Body of pancreas (tissue), 4 donors: ENCODE results near the gene AK5.

Experiments
- POLR2A ChIP-seq, 3 donors: fragments of 450-650 bp; IDR thresholded peaks; one replicate each; pipeline ENCODE4 v1.6.1; 2016; ENCODE audit warnings: antibody characterized with exemption in 3 of 3, mild to moderate bottlenecking in 2 of 3
- TF ChIP-seq, protein P1 (sequence below), 7 experiments: fragments of 450-650 bp in 4 of 7; fragments of 200-600 bp in 3 of 7; sonication (generic) in 3 of 7; IDR thresholded peaks; one replicate each; pipeline ENCODE4 v1.5.1; 2016 to 2019; ENCODE audit warnings: antibody characterized with exemption in 7 of 7

DNA sequence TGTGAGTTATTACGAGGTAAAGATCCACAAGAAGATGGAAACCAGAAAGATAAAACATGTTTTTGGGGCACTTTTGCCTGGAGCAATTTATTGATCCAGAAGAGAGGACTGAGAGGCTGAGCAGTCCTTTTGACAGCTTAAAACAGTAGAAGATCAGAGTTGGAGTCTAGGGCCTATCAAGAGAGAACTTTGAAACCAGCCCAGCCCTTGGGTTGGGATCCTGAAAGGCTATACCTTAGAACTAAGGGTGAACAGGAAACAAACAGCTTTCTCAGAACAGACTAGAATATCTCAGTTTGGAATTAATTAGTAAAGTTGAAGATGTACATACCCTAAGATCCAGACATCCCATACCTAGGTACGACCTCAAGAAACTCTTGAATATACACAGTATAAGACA is 311.1 kb downstream of the AK5 start:
- TF ChIP-seq POLR2A (IDR thresholded peaks at IDR 0.05): no peak
- TF ChIP-seq, protein P1, sequence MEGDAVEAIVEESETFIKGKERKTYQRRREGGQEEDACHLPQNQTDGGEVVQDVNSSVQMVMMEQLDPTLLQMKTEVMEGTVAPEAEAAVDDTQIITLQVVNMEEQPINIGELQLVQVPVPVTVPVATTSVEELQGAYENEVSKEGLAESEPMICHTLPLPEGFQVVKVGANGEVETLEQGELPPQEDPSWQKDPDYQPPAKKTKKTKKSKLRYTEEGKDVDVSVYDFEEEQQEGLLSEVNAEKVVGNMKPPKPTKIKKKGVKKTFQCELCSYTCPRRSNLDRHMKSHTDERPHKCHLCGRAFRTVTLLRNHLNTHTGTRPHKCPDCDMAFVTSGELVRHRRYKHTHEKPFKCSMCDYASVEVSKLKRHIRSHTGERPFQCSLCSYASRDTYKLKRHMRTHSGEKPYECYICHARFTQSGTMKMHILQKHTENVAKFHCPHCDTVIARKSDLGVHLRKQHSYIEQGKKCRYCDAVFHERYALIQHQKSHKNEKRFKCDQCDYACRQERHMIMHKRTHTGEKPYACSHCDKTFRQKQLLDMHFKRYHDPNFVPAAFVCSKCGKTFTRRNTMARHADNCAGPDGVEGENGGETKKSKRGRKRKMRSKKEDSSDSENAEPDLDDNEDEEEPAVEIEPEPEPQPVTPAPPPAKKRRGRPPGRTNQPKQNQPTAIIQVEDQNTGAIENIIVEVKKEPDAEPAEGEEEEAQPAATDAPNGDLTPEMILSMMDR (IDR thresholded peaks at IDR 0.05): no peak
